HFFc6 (cell line): ENCODE results near the gene SENP7. TPM values are rescaled to one million over a fixed set of nuclear protein-coding genes. Genes with fewer than 3 reads are reported as not detected.

Source experiments
- DNase-seq: peaks from one replicate; pipeline ENCODE4 v3.0.0-alpha.2; 2018
- H3K27ac Mint-ChIP-seq: 2 replicates; pipeline ENCODE4 v1.8.0; 2020; ENCODE audit warnings: mild to moderate bottlenecking, mixed read lengths
- H3K27me3 Mint-ChIP-seq: 2 replicates; pipeline ENCODE4 v1.8.0; 2021; ENCODE audit warnings: mild to moderate bottlenecking, moderate library complexity, mixed read lengths; ENCODE audit not compliant: insufficient read depth
- H3K36me3 Mint-ChIP-seq: 2 replicates; pipeline ENCODE4 v1.8.0; 2021; ENCODE audit warnings: low read depth, mixed read lengths
- H3K4me1 Mint-ChIP-seq: 2 replicates; pipeline ENCODE4 v1.8.0; 2020; ENCODE audit warnings: low read depth, mixed read lengths
- H3K4me3 Mint-ChIP-seq: 2 replicates; pipeline ENCODE4 v1.8.0; 2020; ENCODE audit warnings: mild to moderate bottlenecking, moderate library complexity, mixed read lengths
- H3K9me3 Mint-ChIP-seq: 2 replicates; pipeline ENCODE4 v1.8.0; 2020; ENCODE audit warnings: mild to moderate bottlenecking, mixed read lengths
- total RNA-seq, 6 experiments: library from RNA; stranded (reverse); fragmentation: NEBNext Ultra II Directional; extraction: Animal tissue kit (Norgen Biotek cat#: 25700); gene quantifications; 2 replicates in 1 of 6; 3 replicates in 5 of 6; pipeline ENCODE4 v1.2.3, GENCODE V29; 2021
- TF ChIP-seq, protein P1 (sequence below): fragments of 200-600 bp; sonication (generic); IDR thresholded peaks from 2 replicates; pipeline ENCODE4 v1.5.0; 2021; ENCODE audit warnings: antibody characterized with exemption, mild to moderate bottlenecking

The SENP7 gene
- total RNA-seq, 6 experiments from 2014 or later = 4.1 to 6.7 (median 5.6) TPM

DNA sequence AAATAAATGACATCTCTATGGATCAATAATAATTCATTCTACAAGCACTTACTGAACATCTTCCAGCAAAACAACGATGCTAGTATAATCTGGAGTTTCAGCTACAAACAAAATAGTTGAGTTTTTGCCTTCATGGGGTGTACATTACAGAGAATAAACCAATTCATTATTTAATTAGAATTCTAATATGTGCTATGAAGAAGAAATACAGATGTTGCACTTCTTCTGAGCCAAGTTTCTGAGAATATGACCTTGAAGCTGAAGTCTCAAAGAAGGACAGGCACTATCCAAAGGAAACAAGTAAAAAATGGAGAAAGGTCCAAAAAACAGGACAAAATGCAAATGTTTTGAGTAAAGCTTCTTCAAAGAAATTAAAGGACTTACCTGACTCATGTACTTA is 94.2 kb downstream of the SENP7 start:
- no peak for DNase-seq
- Mint-ChIP-seq H3K9me3 (no peaks in the 10 kb centered on the region), H3K4me1 (no peaks in the 10 kb centered on the region), H3K27ac (no peak overlapping the region), H3K4me3 (no peak overlapping the region), H3K36me3 (no peaks in the 10 kb centered on the region; the same call in 1 of the 2 replicates), H3K27me3 (no peaks in the 10 kb centered on the region; the same call in 1 of the 2 replicates)
- TF ChIP-seq, protein P1, sequence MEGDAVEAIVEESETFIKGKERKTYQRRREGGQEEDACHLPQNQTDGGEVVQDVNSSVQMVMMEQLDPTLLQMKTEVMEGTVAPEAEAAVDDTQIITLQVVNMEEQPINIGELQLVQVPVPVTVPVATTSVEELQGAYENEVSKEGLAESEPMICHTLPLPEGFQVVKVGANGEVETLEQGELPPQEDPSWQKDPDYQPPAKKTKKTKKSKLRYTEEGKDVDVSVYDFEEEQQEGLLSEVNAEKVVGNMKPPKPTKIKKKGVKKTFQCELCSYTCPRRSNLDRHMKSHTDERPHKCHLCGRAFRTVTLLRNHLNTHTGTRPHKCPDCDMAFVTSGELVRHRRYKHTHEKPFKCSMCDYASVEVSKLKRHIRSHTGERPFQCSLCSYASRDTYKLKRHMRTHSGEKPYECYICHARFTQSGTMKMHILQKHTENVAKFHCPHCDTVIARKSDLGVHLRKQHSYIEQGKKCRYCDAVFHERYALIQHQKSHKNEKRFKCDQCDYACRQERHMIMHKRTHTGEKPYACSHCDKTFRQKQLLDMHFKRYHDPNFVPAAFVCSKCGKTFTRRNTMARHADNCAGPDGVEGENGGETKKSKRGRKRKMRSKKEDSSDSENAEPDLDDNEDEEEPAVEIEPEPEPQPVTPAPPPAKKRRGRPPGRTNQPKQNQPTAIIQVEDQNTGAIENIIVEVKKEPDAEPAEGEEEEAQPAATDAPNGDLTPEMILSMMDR = no peak

DNA sequence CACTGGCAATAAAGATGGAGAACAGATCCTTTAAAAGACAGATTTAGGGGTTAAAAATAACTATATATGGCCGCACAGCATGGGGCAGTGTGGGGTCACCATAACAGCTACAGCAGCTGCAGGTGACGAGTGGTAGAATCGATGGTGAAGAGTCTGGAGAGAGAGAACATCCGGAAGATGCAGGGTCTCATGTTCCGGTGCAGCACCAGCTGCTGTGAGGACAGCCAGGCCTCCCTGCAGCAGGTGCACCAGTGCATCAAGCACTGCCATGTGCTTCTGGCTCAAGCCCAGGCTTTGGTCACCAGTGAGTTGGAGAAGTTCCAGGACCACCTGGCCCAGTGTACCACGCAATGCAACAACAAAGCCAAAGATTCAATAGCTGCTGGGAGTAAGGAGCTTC is 98.9 kb downstream of the SENP7 start:
- DNase-seq = no peak
- H3K27ac Mint-ChIP-seq = no peak overlapping the region
- peaks cover 1% of the 10 kb centered on the region; the same call in 1 of the 2 replicates for H3K9me3 Mint-ChIP-seq
- TF ChIP-seq, protein P1 = no peak
- H3K27me3 Mint-ChIP-seq = no peaks in the 10 kb centered on the region
- H3K4me1 Mint-ChIP-seq = peaks cover 12% of the 10 kb centered on the region
- no peak overlapping the region for H3K4me3 Mint-ChIP-seq
- H3K36me3 Mint-ChIP-seq = peaks cover 4% of the 10 kb centered on the region

DNA sequence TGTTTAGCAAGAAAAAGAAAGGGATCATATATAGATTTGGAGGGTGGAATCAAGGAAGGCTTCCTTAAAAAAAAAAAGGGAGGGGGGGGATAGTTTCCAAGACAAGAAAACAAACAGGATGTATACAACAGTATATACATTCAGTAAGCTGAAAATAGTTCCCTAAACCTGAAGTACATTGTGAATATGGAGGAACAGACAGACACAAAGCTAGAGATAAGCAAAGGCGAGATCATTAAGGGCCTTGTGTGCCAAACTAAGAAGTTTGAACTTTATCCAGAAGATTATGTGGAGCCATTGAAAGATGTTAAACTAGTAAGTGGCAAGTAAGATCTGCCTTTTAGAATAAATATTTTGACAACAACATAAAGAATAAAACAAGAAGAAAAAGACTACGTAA is 99.4 kb downstream of the SENP7 start:
- no peak for DNase-seq
- no peak overlapping the region for H3K4me3 Mint-ChIP-seq
- H3K27ac Mint-ChIP-seq = no peak overlapping the region
- H3K36me3 Mint-ChIP-seq = peaks cover 9% of the 10 kb centered on the region
- H3K4me1 Mint-ChIP-seq = peaks cover 12% of the 10 kb centered on the region
- TF ChIP-seq, protein P1 = no peak
- peaks cover 6% of the 10 kb centered on the region; the same call in 1 of the 2 replicates for H3K9me3 Mint-ChIP-seq
- H3K27me3 Mint-ChIP-seq = no peaks in the 10 kb centered on the region

DNA sequence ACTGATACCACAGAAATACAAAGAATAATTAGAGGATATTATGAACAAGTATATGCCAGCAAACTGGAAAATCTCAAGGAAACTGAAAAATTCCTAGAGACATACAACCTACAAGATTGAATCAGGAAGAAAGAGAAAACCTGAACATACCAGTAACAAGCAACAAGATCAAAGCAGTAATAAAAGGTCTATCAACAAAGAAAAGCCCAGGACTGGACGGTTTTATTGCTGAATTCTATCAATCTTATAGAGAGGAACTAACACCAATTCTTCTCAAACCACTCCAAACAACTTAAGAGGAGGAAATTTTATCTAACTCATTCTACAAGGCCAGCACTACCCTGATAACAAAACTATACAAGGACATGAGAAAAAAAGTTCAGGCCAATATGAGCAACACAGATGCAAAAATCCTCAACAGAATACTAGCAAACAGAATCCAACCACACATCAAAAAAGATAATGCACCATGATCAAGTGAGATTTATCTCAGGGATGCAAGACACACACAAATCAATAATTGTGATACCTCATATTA is 121.5 kb downstream of the SENP7 start:
- Mint-ChIP-seq H3K4me3 (no peak overlapping the region), H3K36me3 (peaks cover 55% of the 10 kb centered on the region), H3K4me1 (no peaks in the 10 kb centered on the region), H3K27ac (no peak overlapping the region), H3K27me3 (no peaks in the 10 kb centered on the region), H3K9me3 (peaks cover 18% of the 10 kb centered on the region)
- no peak for DNase-seq
- TF ChIP-seq, protein P1 = no peak

DNA sequence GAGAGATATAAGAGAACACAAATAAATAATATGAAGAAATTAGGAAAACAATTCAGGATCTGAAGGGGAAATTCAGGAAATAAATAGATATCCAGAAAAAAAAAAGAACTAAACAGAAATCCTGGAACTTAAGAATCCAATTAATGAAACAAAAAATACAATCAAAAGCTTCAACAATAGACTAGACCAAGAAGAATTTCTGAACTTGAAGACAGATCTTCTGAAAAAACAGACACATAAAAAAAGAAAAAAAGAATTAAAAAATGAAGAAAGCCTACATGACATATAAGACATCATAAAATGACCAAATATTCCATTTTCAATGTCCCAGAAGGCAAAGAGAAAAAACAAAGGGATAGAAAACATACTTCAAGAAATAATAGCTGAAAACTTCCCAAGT is 124.3 kb downstream of the SENP7 start:
- Mint-ChIP-seq H3K4me1 (no peaks in the 10 kb centered on the region), H3K4me3 (no peak overlapping the region), H3K27ac (no peak overlapping the region), H3K27me3 (no peaks in the 10 kb centered on the region), H3K36me3 (peaks cover 34% of the 10 kb centered on the region), H3K9me3 (peaks cover 18% of the 10 kb centered on the region)
- no peak for DNase-seq
- TF ChIP-seq, protein P1 = no peak
